ENCODE data around the gene KRTAP29-1.
A peak's percentile ranks its signal among the peaks of the same experiment; 100 is the strongest.

Gene KRTAP29-1

DNA sequence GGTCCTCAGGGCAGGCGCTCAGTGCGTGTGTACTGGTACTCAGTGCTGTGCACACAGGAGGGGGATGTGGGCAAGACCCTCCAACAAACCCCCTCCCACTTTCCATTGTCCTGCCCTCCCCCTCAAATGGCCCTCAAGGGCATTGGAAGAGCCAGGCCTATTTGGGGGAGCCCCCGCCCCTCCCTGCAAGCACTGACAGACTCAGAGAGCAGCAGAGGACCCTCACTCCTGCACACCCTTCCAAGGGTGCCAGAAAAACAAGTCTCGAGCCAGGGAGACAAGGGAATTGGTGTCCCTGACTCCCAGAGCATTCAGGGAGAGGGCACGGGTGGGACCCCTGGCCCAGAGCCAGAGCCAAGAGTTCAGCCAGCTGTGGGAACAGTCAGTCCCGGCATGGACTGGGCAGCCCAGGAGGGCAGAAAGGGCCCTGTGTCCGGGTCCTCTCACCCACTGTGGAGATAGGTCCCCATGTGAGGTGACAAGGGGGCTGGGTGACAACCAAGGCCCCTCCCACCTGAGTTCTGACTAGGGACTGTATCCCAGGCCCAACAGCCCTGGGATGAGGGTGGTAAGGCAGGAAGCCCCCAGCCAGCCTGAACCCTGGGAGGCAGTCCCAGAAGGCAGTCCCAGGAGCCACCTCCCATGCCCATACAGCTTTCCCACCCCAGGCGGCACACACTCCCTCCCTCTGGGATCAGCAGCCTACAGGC, 24.9 kb upstream of the KRTAP29-1 start:
- H3K4me3 ChIP-seq (ENCODE audit: low read depth, low read length): no peak overlapping the region
- TF ChIP-seq, protein P1, sequence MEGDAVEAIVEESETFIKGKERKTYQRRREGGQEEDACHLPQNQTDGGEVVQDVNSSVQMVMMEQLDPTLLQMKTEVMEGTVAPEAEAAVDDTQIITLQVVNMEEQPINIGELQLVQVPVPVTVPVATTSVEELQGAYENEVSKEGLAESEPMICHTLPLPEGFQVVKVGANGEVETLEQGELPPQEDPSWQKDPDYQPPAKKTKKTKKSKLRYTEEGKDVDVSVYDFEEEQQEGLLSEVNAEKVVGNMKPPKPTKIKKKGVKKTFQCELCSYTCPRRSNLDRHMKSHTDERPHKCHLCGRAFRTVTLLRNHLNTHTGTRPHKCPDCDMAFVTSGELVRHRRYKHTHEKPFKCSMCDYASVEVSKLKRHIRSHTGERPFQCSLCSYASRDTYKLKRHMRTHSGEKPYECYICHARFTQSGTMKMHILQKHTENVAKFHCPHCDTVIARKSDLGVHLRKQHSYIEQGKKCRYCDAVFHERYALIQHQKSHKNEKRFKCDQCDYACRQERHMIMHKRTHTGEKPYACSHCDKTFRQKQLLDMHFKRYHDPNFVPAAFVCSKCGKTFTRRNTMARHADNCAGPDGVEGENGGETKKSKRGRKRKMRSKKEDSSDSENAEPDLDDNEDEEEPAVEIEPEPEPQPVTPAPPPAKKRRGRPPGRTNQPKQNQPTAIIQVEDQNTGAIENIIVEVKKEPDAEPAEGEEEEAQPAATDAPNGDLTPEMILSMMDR (conservative IDR thresholded peaks at IDR 0.05; ENCODE audit: low read depth, low read length): no peak
- DNase-seq (ENCODE audit: low read depth): no peak

DNA sequence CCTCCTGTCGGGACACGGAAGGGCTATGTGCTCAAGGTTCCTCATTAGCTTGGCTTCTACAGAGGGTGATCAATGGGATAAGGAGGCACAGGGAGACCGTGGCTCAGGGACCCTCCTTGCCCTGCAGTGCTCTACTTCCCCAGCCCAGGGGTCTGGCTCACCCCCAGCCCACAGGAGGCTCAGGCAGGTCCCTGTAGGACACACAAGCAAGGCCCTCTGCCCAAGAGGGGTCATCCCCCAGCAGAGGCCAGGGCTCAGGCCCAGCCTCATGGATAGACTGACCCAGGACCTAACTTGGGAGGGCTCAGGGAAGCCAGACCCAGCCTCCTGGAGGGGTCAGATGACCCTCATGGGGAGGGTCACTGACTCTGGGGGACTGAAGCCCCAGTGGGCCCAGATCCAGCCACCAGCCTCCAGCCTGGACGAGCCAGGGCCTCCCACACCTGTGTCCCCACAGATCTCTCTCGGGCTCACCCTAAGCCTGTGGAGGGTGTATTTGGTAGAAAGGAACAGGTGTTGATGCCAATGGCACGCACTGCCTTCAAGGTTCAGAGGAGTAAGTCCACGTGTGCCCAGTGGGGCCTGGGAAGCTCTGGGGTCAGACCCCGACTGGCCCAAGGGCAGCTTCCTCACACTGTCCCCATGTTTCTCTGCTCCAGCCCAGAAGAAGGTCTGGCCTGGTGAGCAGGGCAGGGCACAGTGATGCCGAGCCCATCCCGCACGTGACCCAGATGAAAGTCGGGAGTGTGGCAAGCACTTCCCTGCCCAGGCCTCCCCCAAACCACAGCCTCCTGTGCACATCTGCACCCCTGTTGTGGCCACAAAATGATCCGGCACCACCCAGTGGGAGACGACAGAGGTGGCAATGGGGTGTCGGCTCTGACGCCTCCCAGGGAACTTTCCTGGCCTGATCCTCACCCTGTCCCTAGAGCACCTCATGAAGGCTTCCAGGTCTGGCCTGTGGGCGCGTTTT, 23.8 kb upstream of the KRTAP29-1 start:
- no peak overlapping the region for H3K4me3 ChIP-seq (ENCODE audit: low read depth, low read length)
- no peak for DNase-seq (ENCODE audit: low read depth)
- TF ChIP-seq, protein P1 (conservative IDR thresholded peaks at IDR 0.05; ENCODE audit: low read depth, low read length): no peak

GRCh38 chr17:41325611-41326010, 23.0 kb upstream of the KRTAP29-1 start:
- TF ChIP-seq, protein P1 (conservative IDR thresholded peaks at IDR 0.05; ENCODE audit: low read depth, low read length): no peak
- DNase-seq (ENCODE audit: low read depth): no peak
- no peak overlapping the region for H3K4me3 ChIP-seq (ENCODE audit: low read depth, low read length)

DNA sequence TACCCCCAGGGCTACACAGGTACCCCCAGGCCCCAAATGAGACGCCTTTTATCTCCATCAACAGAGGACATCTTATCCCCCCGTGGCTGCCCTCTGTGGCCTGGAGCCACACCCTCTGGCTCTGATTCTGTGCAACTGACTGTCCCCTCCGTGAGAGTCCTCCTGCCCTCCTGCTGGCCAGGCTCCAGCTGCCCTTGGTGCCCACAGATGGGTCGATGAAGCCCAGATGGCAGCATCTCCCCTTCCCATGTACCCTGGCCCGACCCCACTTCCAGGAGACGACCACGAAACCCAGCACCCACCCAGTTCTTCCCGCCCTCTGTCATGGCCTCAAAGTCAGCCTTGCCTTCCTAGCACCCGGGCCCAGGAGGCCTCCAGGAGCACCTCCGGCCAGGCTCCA, 22.5 kb upstream of the KRTAP29-1 start:
- TF ChIP-seq, protein P1 (conservative IDR thresholded peaks at IDR 0.05; ENCODE audit: low read depth, low read length): no peak
- DNase-seq (ENCODE audit: low read depth): no peak
- H3K4me3 ChIP-seq (ENCODE audit: low read depth, low read length): no peak overlapping the region

DNA sequence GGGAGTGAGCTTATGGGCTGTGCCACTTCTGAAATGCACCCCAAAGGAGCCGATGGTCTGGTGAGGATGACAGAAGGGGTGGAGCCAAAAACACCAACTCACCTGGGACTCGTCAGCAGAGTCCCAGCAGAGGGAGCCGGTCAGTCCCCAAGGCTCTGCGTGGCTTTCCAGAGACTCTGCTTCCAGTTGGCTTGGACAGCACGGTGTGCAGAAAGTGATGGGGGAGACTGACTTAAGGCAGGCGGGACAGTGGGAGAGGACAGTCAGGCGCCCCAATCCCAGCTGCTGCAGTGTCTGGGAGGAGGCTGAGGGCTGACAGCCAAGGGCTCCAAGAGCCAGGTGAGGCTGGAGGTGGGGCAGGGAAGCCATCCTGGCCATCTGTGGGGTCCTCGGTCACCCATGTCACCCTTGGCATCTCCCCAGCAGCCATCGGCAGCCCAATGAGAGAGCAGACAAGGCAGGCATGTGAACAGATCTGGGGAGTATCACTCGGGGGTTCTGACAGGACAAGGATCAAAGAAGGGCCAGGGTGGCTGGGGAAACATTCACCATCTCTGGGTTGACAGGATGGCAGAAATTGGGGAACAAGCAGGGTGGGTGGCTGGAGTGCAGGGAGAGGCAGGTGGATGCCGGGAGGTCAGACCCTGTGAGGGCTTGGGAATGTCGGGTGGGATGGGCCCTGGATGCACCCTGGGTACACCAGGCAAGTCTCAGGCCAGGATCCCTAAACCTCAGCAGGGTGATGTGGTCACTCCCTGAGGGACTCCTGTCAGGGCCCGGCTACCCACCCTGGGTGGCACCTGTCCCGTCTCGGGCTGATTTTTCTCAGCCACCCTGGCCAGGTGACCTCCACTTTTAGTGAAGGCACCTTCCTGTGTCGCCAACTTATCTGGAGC, 21.8 kb upstream of the KRTAP29-1 start:
- peak; percentile 37 for DNase-seq (ENCODE audit: low read depth)
- H3K4me3 ChIP-seq (ENCODE audit: low read depth, low read length): no peak overlapping the region
- TF ChIP-seq, protein P1 (conservative IDR thresholded peaks at IDR 0.05; ENCODE audit: low read depth, low read length): peak; percentile 53

All from choroid plexus epithelial cell (primary cell).